Neural crest cell (in vitro differentiated cells): ENCODE measurements around the gene PRELID2. TPM values are rescaled to one million over a fixed set of nuclear protein-coding genes. Genes with fewer than 3 reads are reported as not detected.
"Not testable (repeated sequence)": the region's sequence is repeated elsewhere in the genome, so short reads cannot be mapped to it uniquely, and the experiment has no call there.

Experiments
- DNase-seq: peaks from one replicate; pipeline ENCODE4 v3.0.0; 2021; ENCODE audit warnings: low read depth, mixed read lengths, low spot score
- H3K27ac Mint-ChIP-seq: one replicate; pipeline ENCODE4 v1.8.0; 2021; ENCODE audit warnings: mild to moderate bottlenecking, mixed read lengths; ENCODE audit not compliant: unreplicated experiment
- H3K27me3 Mint-ChIP-seq: 2 replicates; pipeline ENCODE4 v1.8.0; 2021; ENCODE audit warnings: low read depth, mild to moderate bottlenecking, mixed read lengths
- H3K36me3 Mint-ChIP-seq: 2 replicates; pipeline ENCODE4 v1.8.0; 2021; ENCODE audit warnings: low read depth, mild to moderate bottlenecking, mixed read lengths
- H3K4me1 Mint-ChIP-seq: 2 replicates; pipeline ENCODE4 v1.8.0; 2021; ENCODE audit warnings: mixed read lengths
- H3K4me3 Mint-ChIP-seq: one replicate; pipeline ENCODE4 v1.8.0; 2021; ENCODE audit warnings: mild to moderate bottlenecking, mixed read lengths
- H3K9me3 Mint-ChIP-seq: 2 replicates; pipeline ENCODE4 v1.8.0; 2021; ENCODE audit warnings: mixed read lengths
- CTCF ChIP-seq: fragments of 200-600 bp; sonication (generic); conservative IDR thresholded peaks from 2 replicates; pipeline ENCODE4 v1.5.0; 2021; ENCODE audit warnings: antibody characterized with exemption, mild to moderate bottlenecking
- total RNA-seq: library from RNA; stranded (reverse); gene quantifications from 2 replicates; pipeline ENCODE4 v1.2.1, GENCODE V29; 2021

PRELID2 gene
- total RNA-seq, 1 donor from 2014 or later: 14.0 TPM

GRCh38 chr5:145838276-145838675 is 3.1 kb upstream of the PRELID2 start:
- no peaks in the 10 kb centered on the region for H3K9me3 Mint-ChIP-seq
- H3K4me3 Mint-ChIP-seq: no peak overlapping the region
- no peaks in the 10 kb centered on the region for H3K27me3 Mint-ChIP-seq
- no peak for TF ChIP-seq CTCF
- H3K36me3 Mint-ChIP-seq: no peaks in the 10 kb centered on the region
- H3K27ac Mint-ChIP-seq: no peak overlapping the region
- no peak for DNase-seq
- peaks cover 18% of the 10 kb centered on the region for H3K4me1 Mint-ChIP-seq

- H3K9me3 Mint-ChIP-seq, H3K36me3 Mint-ChIP-seq, H3K27ac Mint-ChIP-seq, H3K27me3 Mint-ChIP-seq, DNase-seq: not testable (repeated sequence)
- H3K4me3 Mint-ChIP-seq: peak overlapping the region; percentile 82
- H3K4me1 Mint-ChIP-seq: peaks cover 21% of the 10 kb centered on the region
Observed at GRCh38 chr5:145836241-145836640, 1.1 kb upstream of the PRELID2 start.

- Mint-ChIP-seq H3K27ac (peak overlapping the region; percentile 9), H3K36me3 (no peaks in the 10 kb centered on the region)
- DNase-seq: no peak
Observed at GRCh38 chr5:145835848-145836239, 702 bp upstream of the PRELID2 start.

GRCh38 chr5:145834554-145834916 is 607 bp downstream of the PRELID2 start:
- Mint-ChIP-seq H3K27me3 (no peaks in the 10 kb centered on the region), H3K27ac (no peak overlapping the region), H3K9me3 (no peaks in the 10 kb centered on the region), H3K36me3 (no peaks in the 10 kb centered on the region), H3K4me3 (peak overlapping the region; percentile 82), H3K4me1 (peaks cover 21% of the 10 kb centered on the region)
- no peak for DNase-seq
- no peak for TF ChIP-seq CTCF

More at GRCh38 chr5:145835848-145836239, 702 bp upstream of the PRELID2 start:
- H3K27me3 Mint-ChIP-seq: no peaks in the 10 kb centered on the region
- no peaks in the 10 kb centered on the region for H3K9me3 Mint-ChIP-seq
- peaks cover 21% of the 10 kb centered on the region for H3K4me1 Mint-ChIP-seq
- TF ChIP-seq CTCF: no peak
- peak overlapping the region; percentile 82 for H3K4me3 Mint-ChIP-seq

GRCh38 chr5:145833631-145834200 is 1.4 kb downstream of the PRELID2 start:
- Mint-ChIP-seq H3K36me3 (no peaks in the 10 kb centered on the region), H3K4me3 (peak overlapping the region; percentile 82)

GRCh38 chr5:145830594-145830993 is 4.5 kb downstream of the PRELID2 start:
- Mint-ChIP-seq H3K27ac (no peak overlapping the region), H3K27me3 (no peaks in the 10 kb centered on the region), H3K4me1 (peaks cover 21% of the 10 kb centered on the region), H3K4me3 (no peak overlapping the region), H3K36me3 (no peaks in the 10 kb centered on the region), H3K9me3 (no peaks in the 10 kb centered on the region)
- DNase-seq: no peak
- no peak for TF ChIP-seq CTCF

More at GRCh38 chr5:145833631-145834200, 1.4 kb downstream of the PRELID2 start:
- no peaks in the 10 kb centered on the region for H3K9me3 Mint-ChIP-seq
- peaks cover 21% of the 10 kb centered on the region for H3K4me1 Mint-ChIP-seq
- no peak for TF ChIP-seq CTCF
- no peak for DNase-seq
- H3K27me3 Mint-ChIP-seq: no peaks in the 10 kb centered on the region
- H3K27ac Mint-ChIP-seq: no peak overlapping the region
